Measurements from ENCODE around the gene DGKB. TPM values are rescaled to one million over a fixed set of nuclear protein-coding genes. Genes with fewer than 3 reads are reported as not detected.

The DGKB gene
- total RNA-seq, 2 donors from 2014 or later = 0.52 TPM; not detected in 1

DNA sequence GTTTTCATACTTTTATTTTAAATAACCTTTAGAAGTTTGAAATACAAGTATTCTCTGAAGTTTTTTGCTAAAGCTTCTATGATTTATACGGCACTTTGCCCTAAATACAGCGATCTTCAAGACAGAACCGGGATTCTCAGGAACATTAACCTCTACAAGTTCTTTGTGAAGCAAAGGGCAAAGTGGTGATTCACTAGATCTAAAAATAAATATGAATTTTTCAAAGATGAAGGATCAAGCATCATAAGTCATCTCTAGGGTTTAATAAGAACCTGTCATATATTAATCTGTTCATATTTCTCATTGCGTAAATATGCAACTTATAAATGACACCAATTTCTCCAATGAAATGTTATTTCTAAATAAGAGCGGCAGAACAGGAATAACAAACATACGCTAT lies 30.7 kb downstream of the DGKB start:
- ATAC-seq = no peak
- no peak for DNase-seq
- H3K4me1 ChIP-seq = no peaks in the 10 kb centered on the region
- no peak overlapping the region for H3K4me3 ChIP-seq
- no peaks in the 10 kb centered on the region for H3K36me3 ChIP-seq (replicated peaks in 1 of 2; ENCODE audit: insufficient read depth in 1 of 2, low read depth in 2 of 2)
- H3K27me3 ChIP-seq = no peaks in the 10 kb centered on the region
- WGBS, 2 donors = 83 to 94% methylated on average over 6 of the region's 6 CpGs
- H3K9me3 ChIP-seq = no peaks in the 10 kb centered on the region
- H3K27ac ChIP-seq = no peak overlapping the region
- intact Hi-C loops (cut with DNase I) = no loop called here
- no peak for TF ChIP-seq POLR2A (IDR thresholded peaks at IDR 0.05)
- TF ChIP-seq, protein P1, sequence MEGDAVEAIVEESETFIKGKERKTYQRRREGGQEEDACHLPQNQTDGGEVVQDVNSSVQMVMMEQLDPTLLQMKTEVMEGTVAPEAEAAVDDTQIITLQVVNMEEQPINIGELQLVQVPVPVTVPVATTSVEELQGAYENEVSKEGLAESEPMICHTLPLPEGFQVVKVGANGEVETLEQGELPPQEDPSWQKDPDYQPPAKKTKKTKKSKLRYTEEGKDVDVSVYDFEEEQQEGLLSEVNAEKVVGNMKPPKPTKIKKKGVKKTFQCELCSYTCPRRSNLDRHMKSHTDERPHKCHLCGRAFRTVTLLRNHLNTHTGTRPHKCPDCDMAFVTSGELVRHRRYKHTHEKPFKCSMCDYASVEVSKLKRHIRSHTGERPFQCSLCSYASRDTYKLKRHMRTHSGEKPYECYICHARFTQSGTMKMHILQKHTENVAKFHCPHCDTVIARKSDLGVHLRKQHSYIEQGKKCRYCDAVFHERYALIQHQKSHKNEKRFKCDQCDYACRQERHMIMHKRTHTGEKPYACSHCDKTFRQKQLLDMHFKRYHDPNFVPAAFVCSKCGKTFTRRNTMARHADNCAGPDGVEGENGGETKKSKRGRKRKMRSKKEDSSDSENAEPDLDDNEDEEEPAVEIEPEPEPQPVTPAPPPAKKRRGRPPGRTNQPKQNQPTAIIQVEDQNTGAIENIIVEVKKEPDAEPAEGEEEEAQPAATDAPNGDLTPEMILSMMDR (IDR thresholded peaks at IDR 0.05) = no peak

DNA sequence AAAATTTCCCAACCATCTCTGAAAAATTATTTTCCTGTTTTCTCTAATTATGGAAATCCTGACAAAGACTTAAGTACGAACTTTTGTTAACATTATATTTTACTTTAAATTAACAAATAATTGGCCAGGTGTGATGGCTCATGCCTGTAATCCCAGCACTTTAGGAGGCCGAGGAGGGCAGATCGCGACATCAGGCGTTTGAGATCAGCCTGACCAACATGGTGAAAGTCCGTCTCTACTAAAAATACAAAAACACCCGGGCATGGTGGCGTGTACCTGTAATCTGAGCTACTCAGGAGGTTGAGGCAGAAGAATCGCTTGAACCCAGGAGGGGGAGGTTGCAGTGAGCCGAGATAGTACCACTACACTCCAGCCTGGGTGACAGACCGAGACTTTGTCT lies 32.2 kb downstream of the DGKB start:
- no peak for ATAC-seq
- intact Hi-C loops (cut with DNase I) = no loop called here
- Histone ChIP-seq H3K36me3 (replicated peaks in 1 of 2; ENCODE audit: insufficient read depth in 1 of 2, low read depth in 2 of 2) (no peaks in the 10 kb centered on the region), H3K27me3 (no peaks in the 10 kb centered on the region), H3K9me3 (no peaks in the 10 kb centered on the region), H3K4me1 (no peaks in the 10 kb centered on the region), H3K4me3 (no peak overlapping the region), H3K27ac (no peak overlapping the region)
- TF ChIP-seq, protein P1 (IDR thresholded peaks at IDR 0.05) = no peak
- TF ChIP-seq POLR2A (IDR thresholded peaks at IDR 0.05) = no peak
- DNase-seq = no peak
- WGBS, 2 donors = 84 to 90% methylated on average over 11 of the region's 11 CpGs

DNA sequence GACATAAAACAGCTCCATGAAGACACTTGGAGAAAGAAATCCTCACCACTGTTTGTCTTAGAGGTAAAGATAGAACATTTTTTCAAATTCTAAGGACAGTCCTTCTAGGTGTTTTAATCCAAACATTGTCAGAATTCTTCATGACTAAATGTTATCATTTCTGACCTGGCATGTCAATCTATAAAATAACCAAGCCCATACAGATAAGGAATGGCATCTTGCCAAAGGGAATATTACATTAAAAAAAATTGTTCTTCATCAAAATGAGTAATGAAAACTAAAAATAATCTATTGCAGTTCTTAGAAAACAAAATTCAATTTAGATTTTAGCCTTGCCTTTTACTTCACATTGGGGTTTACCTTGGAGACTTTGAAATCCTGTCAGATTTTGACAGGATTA lies 33.6 kb downstream of the DGKB start:
- no peak overlapping the region for H3K27ac ChIP-seq
- H3K36me3 ChIP-seq (replicated peaks in 1 of 2; ENCODE audit: insufficient read depth in 1 of 2, low read depth in 2 of 2) = no peaks in the 10 kb centered on the region
- no peak for DNase-seq
- H3K27me3 ChIP-seq = no peaks in the 10 kb centered on the region
- no peaks in the 10 kb centered on the region for H3K9me3 ChIP-seq
- H3K4me3 ChIP-seq = no peak overlapping the region
- no peak for ATAC-seq
- no peak for TF ChIP-seq POLR2A (IDR thresholded peaks at IDR 0.05)
- TF ChIP-seq, protein P1 (IDR thresholded peaks at IDR 0.05) = no peak
- no peaks in the 10 kb centered on the region for H3K4me1 ChIP-seq
- intact Hi-C loops (cut with DNase I) = no loop called here

DNA sequence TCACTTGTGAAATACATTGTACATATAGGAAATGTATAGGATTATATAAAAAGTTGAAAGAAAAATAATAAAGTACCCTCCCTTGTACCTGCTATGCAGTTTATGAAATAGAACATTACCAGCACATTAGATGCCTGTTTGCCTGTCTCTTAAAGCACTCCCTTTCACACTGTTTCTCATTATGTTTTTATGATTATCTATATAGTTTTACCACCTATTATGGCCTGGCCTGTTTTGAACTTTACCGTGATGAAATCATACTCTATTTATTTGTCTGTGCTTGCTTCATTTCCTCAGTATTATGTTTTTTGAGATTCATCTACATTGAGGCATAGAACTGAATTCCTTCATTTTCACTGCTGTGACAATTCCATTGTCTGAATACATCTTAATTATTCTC lies 41.1 kb downstream of the DGKB start:
- intact Hi-C loops (cut with DNase I) = no loop called here
- Histone ChIP-seq H3K36me3 (replicated peaks in 1 of 2; ENCODE audit: insufficient read depth in 1 of 2, low read depth in 2 of 2) (no peaks in the 10 kb centered on the region), H3K27ac (no peak overlapping the region), H3K4me3 (no peak overlapping the region), H3K27me3 (no peaks in the 10 kb centered on the region), H3K4me1 (no peaks in the 10 kb centered on the region), H3K9me3 (no peaks in the 10 kb centered on the region)
- no peak for DNase-seq
- ATAC-seq = no peak
- 79 to 92% methylated on average over 1 of the region's 1 CpG for WGBS, 2 donors
- TF ChIP-seq, protein P1 (IDR thresholded peaks at IDR 0.05) = no peak
- TF ChIP-seq POLR2A (IDR thresholded peaks at IDR 0.05) = no peak

DNA sequence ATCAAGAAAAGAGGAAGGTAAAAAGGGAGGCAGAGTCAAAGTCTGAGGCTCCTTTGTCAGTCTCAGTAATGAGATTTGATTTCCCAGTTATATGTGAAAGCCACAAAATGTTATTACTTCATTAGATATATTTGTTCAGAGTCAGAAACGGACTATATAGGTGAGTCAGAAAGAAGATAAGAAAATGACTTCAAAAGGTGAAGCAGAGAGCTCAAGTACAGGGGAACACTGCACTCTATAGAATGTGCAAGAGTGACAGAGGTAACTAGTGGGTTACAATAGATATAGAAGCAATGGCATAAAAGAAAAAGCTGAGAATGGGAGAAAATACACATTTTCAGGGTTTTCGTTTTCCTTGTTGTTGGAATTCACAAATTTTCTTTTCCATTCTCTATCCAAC lies 43.3 kb downstream of the DGKB start:
- 47 to 48% methylated on average over 2 of the region's 2 CpGs for WGBS, 2 donors
- intact Hi-C loops (cut with DNase I) = no loop called here
- Histone ChIP-seq H3K4me1 (no peaks in the 10 kb centered on the region), H3K9me3 (no peaks in the 10 kb centered on the region), H3K36me3 (replicated peaks in 1 of 2; ENCODE audit: insufficient read depth in 1 of 2, low read depth in 2 of 2) (no peaks in the 10 kb centered on the region), H3K4me3 (no peak overlapping the region), H3K27me3 (no peaks in the 10 kb centered on the region), H3K27ac (no peak overlapping the region)
- DNase-seq = no peak
- TF ChIP-seq POLR2A (IDR thresholded peaks at IDR 0.05) = no peak
- TF ChIP-seq, protein P1 (IDR thresholded peaks at IDR 0.05) = no peak
- ATAC-seq = no peak

Measured in body of pancreas (tissue), 4 donors.